ENCODE data around the gene DECR2. TPM values are rescaled to one million over a fixed set of nuclear protein-coding genes. Genes with fewer than 3 reads are reported as not detected.

The DECR2 gene
- total and polyA plus RNA-seq, 2 of the 13 experiments (the other 11 are each of a cell fraction or from before 2014, with no cell fraction given) = 36.3 to 44.6 TPM

GRCh38 chr16:361872-362701 is 39.6 kb upstream of the DECR2 start (continued):
- TF ChIP-seq ZNF670 (CRISPR knock-in tag; IDR thresholded peaks at IDR 0.05; ENCODE audit: borderline replicate concordance) (peak; percentile 74; the same call in 1 of the 2 replicates), ZNF17 (CRISPR knock-in tag; IDR thresholded peaks at IDR 0.05) (no peak), CCDC6 (CRISPR knock-in tag; IDR thresholded peaks at IDR 0.05) (no peak), CSRNP1 (CRISPR knock-in tag; IDR thresholded peaks at IDR 0.05) (peak; percentile 90), DR1 (CRISPR knock-in tag; IDR thresholded peaks at IDR 0.05) (no peak), HNF4A (CRISPR knock-in tag; IDR thresholded peaks at IDR 0.05) (peak; percentile 83), MBNL3 (CRISPR knock-in tag; conservative IDR thresholded peaks at IDR 0.05) (no peak), ZKSCAN1 (IDR thresholded peaks at IDR 0.05; ENCODE audit: low read length) (0 out of 2 replicates have a peak, but pooled peaks have one; percentile 36), ZMYM2 (CRISPR knock-in tag; IDR thresholded peaks at IDR 0.05) (peak; percentile 94), NKX3-1 (CRISPR knock-in tag; IDR thresholded peaks at IDR 0.05) (no peak), MXD4 (CRISPR knock-in tag; IDR thresholded peaks at IDR 0.05) (0 out of 2 replicates have a peak, but pooled peaks have one; percentile 45), ZNF382 (CRISPR knock-in tag; IDR thresholded peaks at IDR 0.05; ENCODE audit: borderline replicate concordance) (no peak), ZSCAN25 (CRISPR knock-in tag; IDR thresholded peaks at IDR 0.05) (peak; percentile 85), ZNF773 (CRISPR knock-in tag; IDR thresholded peaks at IDR 0.05; ENCODE audit: borderline replicate concordance) (no peak), ZFP37 (CRISPR knock-in tag; IDR thresholded peaks at IDR 0.05; ENCODE audit: borderline replicate concordance) (0 out of 2 replicates have a peak, but pooled peaks have one; percentile 70), ZNF546 (CRISPR knock-in tag; conservative IDR thresholded peaks at IDR 0.05) (no peak), CBX2 (IDR thresholded peaks at IDR 0.05; ENCODE audit: low read depth, low read length) (no peak), CBX2 (CRISPR knock-in tag; IDR thresholded peaks at IDR 0.05; ENCODE audit: low read depth) (peak; percentile 81; the same call in 1 of the 2 replicates)
- TF ChIP-seq, protein P1, sequence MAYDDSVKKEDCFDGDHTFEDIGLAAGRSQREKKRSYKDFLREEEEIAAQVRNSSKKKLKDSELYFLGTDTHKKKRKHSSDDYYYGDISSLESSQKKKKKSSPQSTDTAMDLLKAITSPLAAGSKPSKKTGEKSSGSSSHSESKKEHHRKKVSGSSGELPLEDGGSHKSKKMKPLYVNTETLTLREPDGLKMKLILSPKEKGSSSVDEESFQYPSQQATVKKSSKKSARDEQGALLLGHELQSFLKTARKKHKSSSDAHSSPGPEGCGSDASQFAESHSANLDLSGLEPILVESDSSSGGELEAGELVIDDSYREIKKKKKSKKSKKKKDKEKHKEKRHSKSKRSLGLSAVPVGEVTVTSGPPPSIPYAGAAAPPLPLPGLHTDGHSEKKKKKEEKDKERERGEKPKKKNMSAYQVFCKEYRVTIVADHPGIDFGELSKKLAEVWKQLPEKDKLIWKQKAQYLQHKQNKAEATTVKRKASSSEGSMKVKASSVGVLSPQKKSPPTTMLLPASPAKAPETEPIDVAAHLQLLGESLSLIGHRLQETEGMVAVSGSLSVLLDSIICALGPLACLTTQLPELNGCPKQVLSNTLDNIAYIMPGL (CRISPR knock-in tag; IDR thresholded peaks at IDR 0.05; ENCODE audit: borderline replicate concordance in 1 of 2, low read depth in 1 of 2) = peak; percentile 73 to 85
- TF ChIP-seq, protein P2, sequence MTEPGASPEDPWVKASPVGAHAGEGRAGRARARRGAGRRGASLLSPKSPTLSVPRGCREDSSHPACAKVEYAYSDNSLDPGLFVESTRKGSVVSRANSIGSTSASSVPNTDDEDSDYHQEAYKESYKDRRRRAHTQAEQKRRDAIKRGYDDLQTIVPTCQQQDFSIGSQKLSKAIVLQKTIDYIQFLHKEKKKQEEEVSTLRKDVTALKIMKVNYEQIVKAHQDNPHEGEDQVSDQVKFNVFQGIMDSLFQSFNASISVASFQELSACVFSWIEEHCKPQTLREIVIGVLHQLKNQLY (CRISPR knock-in tag; IDR thresholded peaks at IDR 0.05) = peak; percentile 69; the same call in 1 of the 2 replicates
- TF ChIP-seq, protein P3, sequence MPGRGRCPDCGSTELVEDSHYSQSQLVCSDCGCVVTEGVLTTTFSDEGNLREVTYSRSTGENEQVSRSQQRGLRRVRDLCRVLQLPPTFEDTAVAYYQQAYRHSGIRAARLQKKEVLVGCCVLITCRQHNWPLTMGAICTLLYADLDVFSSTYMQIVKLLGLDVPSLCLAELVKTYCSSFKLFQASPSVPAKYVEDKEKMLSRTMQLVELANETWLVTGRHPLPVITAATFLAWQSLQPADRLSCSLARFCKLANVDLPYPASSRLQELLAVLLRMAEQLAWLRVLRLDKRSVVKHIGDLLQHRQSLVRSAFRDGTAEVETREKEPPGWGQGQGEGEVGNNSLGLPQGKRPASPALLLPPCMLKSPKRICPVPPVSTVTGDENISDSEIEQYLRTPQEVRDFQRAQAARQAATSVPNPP (CRISPR knock-in tag; IDR thresholded peaks at IDR 0.05) = no peak
- TF ChIP-seq, protein P4, sequence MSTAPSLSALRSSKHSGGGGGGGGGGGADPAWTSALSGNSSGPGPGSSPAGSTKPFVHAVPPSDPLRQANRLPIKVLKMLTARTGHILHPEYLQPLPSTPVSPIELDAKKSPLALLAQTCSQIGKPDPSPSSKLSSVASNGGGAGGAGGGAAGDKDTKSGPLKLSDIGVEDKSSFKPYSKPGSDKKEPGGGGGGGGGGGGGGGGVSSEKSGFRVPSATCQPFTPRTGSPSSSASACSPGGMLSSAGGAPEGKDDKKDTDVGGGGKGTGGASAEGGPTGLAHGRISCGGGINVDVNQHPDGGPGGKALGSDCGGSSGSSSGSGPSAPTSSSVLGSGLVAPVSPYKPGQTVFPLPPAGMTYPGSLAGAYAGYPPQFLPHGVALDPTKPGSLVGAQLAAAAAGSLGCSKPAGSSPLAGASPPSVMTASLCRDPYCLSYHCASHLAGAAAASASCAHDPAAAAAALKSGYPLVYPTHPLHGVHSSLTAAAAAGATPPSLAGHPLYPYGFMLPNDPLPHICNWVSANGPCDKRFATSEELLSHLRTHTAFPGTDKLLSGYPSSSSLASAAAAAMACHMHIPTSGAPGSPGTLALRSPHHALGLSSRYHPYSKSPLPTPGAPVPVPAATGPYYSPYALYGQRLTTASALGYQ (CRISPR knock-in tag; IDR thresholded peaks at IDR 0.05) = no peak

Measured in HepG2 (cell line).